ENCODE data around the gene CCDC57.

CCDC57 gene

GRCh38 chr17:82237083-82237745, 24.6 kb upstream of the CCDC57 start:
- TF ChIP-seq, protein P1, sequence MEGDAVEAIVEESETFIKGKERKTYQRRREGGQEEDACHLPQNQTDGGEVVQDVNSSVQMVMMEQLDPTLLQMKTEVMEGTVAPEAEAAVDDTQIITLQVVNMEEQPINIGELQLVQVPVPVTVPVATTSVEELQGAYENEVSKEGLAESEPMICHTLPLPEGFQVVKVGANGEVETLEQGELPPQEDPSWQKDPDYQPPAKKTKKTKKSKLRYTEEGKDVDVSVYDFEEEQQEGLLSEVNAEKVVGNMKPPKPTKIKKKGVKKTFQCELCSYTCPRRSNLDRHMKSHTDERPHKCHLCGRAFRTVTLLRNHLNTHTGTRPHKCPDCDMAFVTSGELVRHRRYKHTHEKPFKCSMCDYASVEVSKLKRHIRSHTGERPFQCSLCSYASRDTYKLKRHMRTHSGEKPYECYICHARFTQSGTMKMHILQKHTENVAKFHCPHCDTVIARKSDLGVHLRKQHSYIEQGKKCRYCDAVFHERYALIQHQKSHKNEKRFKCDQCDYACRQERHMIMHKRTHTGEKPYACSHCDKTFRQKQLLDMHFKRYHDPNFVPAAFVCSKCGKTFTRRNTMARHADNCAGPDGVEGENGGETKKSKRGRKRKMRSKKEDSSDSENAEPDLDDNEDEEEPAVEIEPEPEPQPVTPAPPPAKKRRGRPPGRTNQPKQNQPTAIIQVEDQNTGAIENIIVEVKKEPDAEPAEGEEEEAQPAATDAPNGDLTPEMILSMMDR (IDR thresholded peaks at IDR 0.05; ENCODE audit: insufficient read depth, low read length, poor library complexity, severe bottlenecking), result no peak
- no peak for TF ChIP-seq EZH2phosphoT487 (conservative IDR thresholded peaks at IDR 0.05; ENCODE audit: low read length)
- no peaks in the 10 kb centered on the region for H4K20me1 ChIP-seq (ENCODE audit: low read depth, low read length)

DNA sequence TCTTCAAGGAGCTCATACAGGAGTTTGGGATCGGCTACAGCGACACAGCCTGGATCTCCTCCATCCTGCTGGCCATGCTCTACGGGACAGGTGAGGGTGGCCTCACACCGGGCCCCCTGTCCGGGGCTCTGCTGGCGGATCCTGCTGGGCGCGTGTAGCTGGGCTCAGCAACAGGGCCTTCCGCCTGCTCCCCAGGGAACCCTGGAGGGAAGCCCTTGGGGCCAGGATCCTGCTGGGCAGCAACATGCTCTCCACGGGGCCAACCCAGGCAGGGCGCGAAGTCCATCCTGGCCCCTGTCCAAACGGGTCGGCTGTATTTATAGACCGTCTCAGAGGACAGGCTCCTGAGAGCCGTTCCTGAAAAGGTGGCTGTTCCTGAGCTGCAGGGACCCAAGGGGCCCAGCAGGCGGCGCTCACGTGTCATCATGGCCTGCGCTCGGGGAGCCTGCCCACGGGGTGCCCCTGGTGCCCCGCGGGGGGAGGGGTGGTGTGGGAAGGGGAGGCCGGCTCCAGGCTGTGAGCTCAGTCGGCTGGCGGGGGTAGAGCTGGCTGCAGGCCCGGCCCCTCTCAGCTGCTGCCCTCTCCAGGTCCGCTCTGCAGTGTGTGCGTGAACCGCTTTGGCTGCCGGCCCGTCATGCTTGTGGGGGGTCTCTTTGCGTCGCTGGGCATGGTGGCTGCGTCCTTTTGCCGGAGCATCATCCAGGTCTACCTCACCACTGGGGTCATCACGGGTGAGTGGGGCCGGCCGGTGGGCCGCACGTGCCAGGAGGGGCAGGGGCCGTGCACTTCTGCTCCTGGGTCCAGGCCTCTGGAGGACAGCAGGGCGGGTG, 23.7 kb upstream of the CCDC57 start:
- H3F3A ChIP-seq (ENCODE audit: insufficient read depth), result no peaks in the 10 kb centered on the region
- H3K4me2 ChIP-seq (ENCODE audit: low read depth, low read length, poor library complexity, severe bottlenecking), result no peak overlapping the region
- no peaks in the 10 kb centered on the region for H3K79me2 ChIP-seq (ENCODE audit: insufficient read depth, low read length)
- H3K9me2 ChIP-seq (replicated peaks; ENCODE audit: insufficient read depth, low read length), result no peaks in the 10 kb centered on the region
- H3K4me3 ChIP-seq (ENCODE audit: insufficient read depth, low read length, poor library complexity, severe bottlenecking), result no peak overlapping the region
- H2AFZ ChIP-seq (ENCODE audit: low read depth, low read length, severe bottlenecking), result no peak overlapping the region
- no peak overlapping the region for H3K9ac ChIP-seq (ENCODE audit: low read length)
- H3K27ac ChIP-seq (ENCODE audit: low read depth, low read length), result no peak overlapping the region
- no peaks in the 10 kb centered on the region for H3K9me3 ChIP-seq (ENCODE audit: insufficient read depth, low read length)
- H3K27me3 ChIP-seq (ENCODE audit: low read length), result no peaks in the 10 kb centered on the region
- H4K20me1 ChIP-seq (ENCODE audit: low read depth, low read length), result no peaks in the 10 kb centered on the region
- no peaks in the 10 kb centered on the region for H3K36me3 ChIP-seq (ENCODE audit: low read length)
- TF ChIP-seq EZH2phosphoT487 (conservative IDR thresholded peaks at IDR 0.05; ENCODE audit: low read length), result no peak
- TF ChIP-seq, protein P1 (IDR thresholded peaks at IDR 0.05; ENCODE audit: insufficient read depth, low read length, poor library complexity, severe bottlenecking), result peak; percentile 71

More at GRCh38 chr17:82237083-82237745, 24.6 kb upstream of the CCDC57 start:
- Histone ChIP-seq H3K27me3 (ENCODE audit: low read length) (no peaks in the 10 kb centered on the region), H2AFZ (ENCODE audit: low read depth, low read length, severe bottlenecking) (no peak overlapping the region), H3K36me3 (ENCODE audit: low read length) (no peaks in the 10 kb centered on the region), H3K9ac (ENCODE audit: low read length) (no peak overlapping the region), H3K9me3 (ENCODE audit: insufficient read depth, low read length) (no peaks in the 10 kb centered on the region), H3F3A (ENCODE audit: insufficient read depth) (no peaks in the 10 kb centered on the region), H3K4me2 (ENCODE audit: low read depth, low read length, poor library complexity, severe bottlenecking) (no peak overlapping the region), H3K4me3 (ENCODE audit: insufficient read depth, low read length, poor library complexity, severe bottlenecking) (no peak overlapping the region), H3K79me2 (ENCODE audit: insufficient read depth, low read length) (no peaks in the 10 kb centered on the region), H3K9me2 (replicated peaks; ENCODE audit: insufficient read depth, low read length) (no peaks in the 10 kb centered on the region), H3K27ac (ENCODE audit: low read depth, low read length) (no peak overlapping the region)

DNA sequence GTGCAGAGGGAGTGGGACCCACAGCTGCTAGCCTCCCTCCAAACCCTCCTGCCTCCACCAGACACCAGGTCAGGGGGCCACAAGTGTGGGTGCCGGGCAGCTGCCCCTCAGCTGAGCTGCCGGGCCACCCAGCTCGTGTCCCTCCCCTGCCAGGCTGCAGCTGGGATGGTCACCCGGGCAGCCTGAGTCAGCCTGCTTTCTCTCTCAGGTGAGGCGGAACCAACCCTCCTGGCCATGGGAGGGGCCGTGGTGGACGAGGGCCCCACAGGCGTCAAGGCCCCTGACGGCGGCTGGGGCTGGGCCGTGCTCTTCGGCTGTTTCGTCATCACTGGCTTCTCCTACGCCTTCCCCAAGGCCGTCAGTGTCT, 23.1 kb upstream of the CCDC57 start:
- Histone ChIP-seq H3K9me2 (replicated peaks; ENCODE audit: insufficient read depth, low read length) (no peaks in the 10 kb centered on the region), H3K36me3 (ENCODE audit: low read length) (no peaks in the 10 kb centered on the region), H3K9me3 (ENCODE audit: insufficient read depth, low read length) (no peaks in the 10 kb centered on the region), H4K20me1 (ENCODE audit: low read depth, low read length) (no peaks in the 10 kb centered on the region), H3K79me2 (ENCODE audit: insufficient read depth, low read length) (no peaks in the 10 kb centered on the region), H3K9ac (ENCODE audit: low read length) (no peak overlapping the region), H3K4me2 (ENCODE audit: low read depth, low read length, poor library complexity, severe bottlenecking) (no peak overlapping the region), H3K4me3 (ENCODE audit: insufficient read depth, low read length, poor library complexity, severe bottlenecking) (no peak overlapping the region), H3F3A (ENCODE audit: insufficient read depth) (no peaks in the 10 kb centered on the region), H3K27me3 (ENCODE audit: low read length) (no peaks in the 10 kb centered on the region), H3K27ac (ENCODE audit: low read depth, low read length) (no peak overlapping the region), H2AFZ (ENCODE audit: low read depth, low read length, severe bottlenecking) (no peak overlapping the region)
- TF ChIP-seq, protein P1 (IDR thresholded peaks at IDR 0.05; ENCODE audit: insufficient read depth, low read length, poor library complexity, severe bottlenecking), result no peak
- TF ChIP-seq EZH2phosphoT487 (conservative IDR thresholded peaks at IDR 0.05; ENCODE audit: low read length), result no peak

Data from SU-DHL-6 (cell line).